ENCODE results near the gene STAC.
"Not testable (repeated sequence)": the region's sequence is repeated elsewhere in the genome, so short reads cannot be mapped to it uniquely, and the experiment has no call there.

The STAC gene

DNA sequence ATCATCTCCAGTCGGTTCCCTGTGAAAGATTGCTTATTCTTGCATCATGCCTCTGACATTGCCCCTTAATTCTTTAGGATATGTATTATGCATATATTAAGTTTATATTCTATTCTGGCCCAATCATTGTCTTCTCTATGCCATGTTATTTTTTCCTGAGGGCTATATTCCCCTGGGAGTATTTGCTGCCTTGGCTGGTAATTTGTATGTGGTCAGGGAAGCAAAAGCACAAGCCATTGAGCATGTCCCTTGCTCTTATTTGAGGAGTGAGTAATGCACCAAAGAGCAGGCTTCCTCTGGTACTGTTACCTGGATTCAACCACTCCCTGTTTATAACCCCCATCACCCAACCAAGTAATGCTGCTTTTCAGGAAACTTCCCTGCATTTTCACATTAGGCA lies 36.3 kb downstream of the STAC start:
- DNase-seq (ENCODE audit: low spot score), result no peak

DNA sequence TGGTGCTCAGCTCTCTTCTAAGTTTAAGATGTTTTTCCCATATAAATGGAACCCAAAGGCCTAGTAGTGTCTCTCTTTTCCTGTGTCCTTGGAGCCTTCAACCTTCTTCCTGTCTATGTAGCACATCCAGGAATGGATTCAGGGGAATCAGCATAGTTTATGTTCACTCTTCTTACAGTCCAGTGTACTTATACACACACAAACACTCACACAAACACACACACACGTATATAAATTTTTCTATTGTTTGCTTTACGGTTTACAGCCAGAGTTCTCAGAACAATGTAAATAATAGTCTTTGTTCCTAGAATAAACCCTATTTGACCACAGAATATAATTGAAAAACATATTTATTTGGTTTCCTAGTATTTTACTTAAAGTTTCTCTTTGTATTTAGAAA lies 36.9 kb downstream of the STAC start:
- no peak for DNase-seq (ENCODE audit: low spot score)

- no peak for DNase-seq (ENCODE audit: low spot score)
These were observed 38.0 kb downstream of the STAC start for GRCh38 chr3:36418296-36418695.

DNA sequence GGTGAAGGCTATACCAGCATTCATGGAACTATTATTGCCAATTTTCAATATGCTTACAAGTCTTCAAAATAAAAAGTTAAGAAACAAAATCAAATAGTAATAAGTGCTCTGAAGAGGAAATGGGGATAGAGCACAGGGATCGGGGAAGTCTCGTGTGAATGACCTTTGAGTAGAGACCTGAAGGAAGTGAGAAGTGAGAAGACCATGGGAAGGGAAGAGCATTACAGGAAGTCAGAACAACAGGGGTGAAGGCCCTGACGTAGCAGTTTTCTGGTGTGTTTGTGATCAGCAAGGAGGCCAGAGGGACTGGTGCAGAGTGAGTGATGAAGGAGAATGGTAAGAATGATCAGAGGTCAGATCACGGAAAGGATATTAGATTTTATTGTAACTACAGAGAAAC lies 48.1 kb downstream of the STAC start:
- no peak for DNase-seq (ENCODE audit: low spot score)

DNA sequence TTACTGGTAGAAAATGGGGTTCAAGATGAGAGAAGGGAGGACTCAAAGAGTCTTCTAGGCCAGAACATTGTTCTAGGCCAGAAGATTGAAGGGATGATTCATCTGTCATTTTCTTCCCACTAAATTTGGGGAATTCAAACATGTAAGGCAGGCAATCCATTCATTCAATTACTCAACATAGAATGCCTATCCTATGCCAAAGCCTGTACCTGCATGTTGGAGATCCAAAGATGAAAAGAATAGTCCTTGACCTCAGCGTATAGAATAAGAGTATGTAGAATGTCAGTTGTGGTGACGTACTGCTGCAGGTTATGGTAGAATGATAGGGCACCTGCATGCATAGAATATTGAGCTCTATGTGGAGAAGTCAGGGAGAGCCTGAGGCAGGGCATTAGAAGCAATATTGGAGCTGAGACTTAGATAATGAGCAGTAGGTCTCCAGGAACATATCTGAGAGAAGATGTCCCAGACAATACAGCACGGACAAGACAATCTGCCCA lies 49.7 kb downstream of the STAC start:
- DNase-seq (ENCODE audit: low spot score), result no peak

GRCh38 chr3:36433511-36433910 lies 53.2 kb downstream of the STAC start:
- no peak for DNase-seq (ENCODE audit: low spot score)

- no peak for DNase-seq (ENCODE audit: low spot score)
These were observed 54.6 kb downstream of the STAC start for GRCh38 chr3:36434687-36435426.

- DNase-seq (ENCODE audit: low spot score), result no peak
These were observed 62.9 kb downstream of the STAC start for GRCh38 chr3:36443028-36443686.

GRCh38 chr3:36444909-36445308 lies 64.6 kb downstream of the STAC start:
- no peak for DNase-seq (ENCODE audit: low spot score)

DNA sequence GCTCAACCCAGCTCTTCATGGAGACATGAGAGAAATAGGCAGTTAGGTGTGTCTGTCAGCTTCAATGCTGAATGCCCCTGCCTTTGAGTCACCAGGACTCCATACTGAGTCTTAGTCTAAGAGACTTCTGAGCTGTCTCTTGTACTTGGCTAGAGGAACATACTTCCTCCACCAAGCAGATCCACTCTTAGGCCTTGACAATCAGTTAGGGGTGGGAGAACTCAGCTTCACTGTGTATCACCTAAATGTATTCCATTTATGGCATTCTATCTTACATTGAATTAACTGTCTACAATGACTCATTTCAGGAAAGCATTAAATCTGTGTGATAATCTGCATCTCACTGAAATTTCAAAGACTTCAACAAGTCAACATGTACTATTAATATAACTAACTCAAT lies 66.0 kb downstream of the STAC start:
- no peak for DNase-seq (ENCODE audit: low spot score)

- DNase-seq (ENCODE audit: low spot score), result no peak
These were observed 66.8 kb downstream of the STAC start for GRCh38 chr3:36447061-36447460.

DNA sequence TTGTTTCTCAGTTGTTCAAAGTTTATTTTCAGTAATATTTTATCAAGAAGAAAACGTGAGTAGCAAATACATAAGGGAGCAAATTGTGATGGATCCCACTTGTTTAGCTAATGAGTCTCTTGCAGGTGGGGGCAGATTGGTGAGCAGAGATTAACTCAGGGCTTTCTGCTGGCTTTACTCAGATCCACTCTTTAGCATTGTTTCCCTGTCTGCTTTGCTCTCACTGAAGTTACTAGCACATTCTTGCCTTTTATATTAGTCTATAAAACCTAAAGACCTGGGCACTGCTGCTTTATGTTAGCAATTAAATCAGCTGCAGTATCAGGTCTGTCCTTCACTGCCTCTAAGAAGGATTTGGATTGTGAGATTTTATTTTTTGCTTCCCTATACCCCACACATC lies 71.5 kb downstream of the STAC start:
- DNase-seq (ENCODE audit: low spot score), result no peak

DNA sequence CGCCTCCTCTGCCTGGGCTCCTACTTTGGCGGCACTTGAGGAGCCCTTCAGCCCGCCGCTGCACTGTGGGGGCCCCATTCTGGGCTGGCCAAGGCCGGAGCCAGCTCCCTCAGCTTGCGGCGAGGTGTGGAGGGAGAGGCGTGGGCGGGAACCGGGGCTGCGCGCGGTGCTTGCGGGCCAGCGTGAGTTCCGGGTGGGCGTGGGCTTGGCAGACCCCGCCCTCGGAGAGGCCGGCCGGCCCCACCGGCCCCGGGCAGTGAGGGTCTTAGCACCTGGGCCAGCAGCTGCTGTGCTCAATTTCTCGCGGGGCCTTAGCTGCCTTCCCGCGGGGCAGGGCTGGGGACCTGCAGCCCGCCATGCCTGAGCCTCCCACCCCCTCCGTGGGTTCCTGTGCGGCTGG lies 72.9 kb downstream of the STAC start:
- not testable (repeated sequence) for DNase-seq (ENCODE audit: low spot score)

DNA sequence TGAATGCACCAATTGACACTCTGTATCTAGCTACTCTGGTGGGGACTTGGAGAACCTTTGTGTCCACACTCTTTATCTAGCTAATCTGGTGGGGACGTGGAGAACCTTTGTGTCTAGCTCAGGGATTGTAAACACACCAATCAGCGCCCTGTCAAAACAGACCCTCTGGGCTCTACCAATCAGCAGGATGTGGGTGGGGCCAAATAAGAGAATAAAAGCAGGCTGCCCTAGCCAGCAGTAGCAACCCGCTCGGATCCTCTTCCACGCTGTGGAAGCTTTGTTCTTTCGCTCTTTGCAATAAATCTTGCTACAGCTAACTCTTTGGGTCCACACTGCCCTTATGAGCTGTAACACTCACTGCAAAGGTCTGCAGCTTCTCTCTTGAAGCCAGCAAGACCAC lies 73.6 kb downstream of the STAC start:
- DNase-seq (ENCODE audit: low spot score), result not testable (repeated sequence)

DNA sequence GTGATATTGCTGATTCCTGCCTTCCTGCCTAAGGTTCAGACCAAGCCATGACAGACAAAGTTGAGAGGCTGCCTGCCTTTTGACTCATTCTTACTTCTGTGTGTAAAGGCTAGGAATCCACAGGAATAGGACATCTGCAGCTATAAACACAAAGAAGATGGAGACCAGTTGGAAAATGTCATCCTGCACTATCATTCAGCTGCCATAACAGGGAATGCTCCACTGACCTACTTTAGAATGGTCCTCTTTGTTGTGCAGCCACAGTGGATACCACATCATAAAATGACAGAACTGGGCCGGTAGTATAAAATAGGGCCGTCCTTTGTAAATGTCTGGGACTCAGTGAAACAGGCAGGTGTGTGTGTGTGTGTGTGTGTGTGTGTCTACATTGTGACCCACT lies 75.1 kb downstream of the STAC start:
- DNase-seq (ENCODE audit: low spot score), result no peak

DNA sequence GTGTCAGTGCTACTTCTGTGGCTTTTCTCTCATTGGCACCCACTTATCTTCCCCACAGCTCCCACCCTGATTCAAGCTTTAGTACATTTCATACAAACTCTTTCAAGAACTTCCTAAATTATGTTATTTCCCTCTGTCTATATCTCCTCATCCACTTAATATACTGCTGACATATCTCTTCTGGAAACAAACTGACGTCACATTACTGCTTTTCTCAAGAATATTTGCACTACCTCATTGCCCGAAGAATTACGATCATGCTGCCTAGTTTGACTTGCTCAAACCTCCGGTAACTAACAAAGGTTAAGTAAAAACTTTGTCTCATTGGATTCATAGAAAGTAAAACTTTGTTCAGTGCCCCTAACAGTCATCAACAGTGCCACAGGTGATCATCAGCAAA lies 76.5 kb downstream of the STAC start:
- no peak for DNase-seq (ENCODE audit: low spot score)

DNA sequence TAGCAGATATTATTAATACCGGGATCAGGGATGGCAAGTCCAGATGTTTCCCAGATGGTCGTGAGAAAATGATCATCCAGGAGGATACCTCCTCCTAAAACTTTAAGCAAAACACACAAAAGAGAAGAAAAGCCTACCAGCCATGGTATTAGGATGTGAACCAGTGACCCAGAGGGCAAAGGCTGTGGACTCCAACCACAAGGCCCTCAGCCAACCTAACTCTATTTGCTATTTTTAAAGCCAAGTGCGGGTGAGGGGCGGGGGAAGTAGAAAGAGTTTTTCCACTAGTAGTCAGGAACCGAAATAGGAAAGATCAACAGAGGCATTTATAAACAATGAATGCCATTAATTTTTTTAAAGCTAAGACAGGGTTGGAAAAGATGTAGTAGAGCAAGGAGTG lies 77.4 kb downstream of the STAC start:
- DNase-seq (ENCODE audit: low spot score), result no peak

GRCh38 chr3:36459177-36459576 lies 78.9 kb downstream of the STAC start:
- no peak for DNase-seq (ENCODE audit: low spot score)

DNA sequence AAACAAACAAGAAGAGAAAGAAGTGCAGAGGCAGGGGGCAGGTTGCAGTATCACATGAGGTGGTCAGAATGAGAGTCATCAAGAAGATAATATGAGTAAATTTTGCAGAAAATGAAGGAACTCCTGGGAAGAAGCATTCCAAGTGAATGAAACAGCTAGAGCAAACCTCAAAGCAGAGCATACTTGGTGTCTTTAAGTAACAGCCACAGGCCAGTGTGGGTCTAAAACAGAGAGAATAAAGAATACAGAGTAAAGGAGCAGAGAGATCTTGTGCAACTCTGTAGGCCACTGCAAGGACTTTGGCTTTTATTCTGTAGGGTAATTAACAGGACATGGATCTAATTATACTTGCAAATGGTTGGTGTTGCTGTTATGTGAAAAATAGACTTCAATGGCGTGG lies 81.3 kb downstream of the STAC start:
- DNase-seq (ENCODE audit: low spot score), result no peak

DNA sequence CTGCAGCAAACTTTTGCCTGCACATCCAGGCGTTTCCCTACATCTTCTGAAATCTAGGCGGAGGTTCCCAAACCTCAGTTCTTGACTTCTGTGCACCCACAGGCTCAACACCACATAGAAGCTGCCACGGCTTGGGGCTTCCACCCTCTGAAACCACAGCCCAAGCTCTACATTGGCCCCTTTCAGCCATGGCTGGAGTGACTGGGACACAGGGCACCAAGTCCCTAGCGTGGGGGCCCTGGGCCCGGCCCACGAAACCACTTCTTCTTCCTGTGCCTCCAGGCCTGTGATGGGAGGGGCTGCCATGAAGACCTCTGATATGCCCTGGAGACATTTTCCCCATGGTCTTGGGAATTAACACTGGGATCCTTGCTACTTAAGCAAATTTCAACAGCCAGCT lies 91.7 kb downstream of the STAC start:
- not testable (repeated sequence) for DNase-seq (ENCODE audit: low spot score)

DNA sequence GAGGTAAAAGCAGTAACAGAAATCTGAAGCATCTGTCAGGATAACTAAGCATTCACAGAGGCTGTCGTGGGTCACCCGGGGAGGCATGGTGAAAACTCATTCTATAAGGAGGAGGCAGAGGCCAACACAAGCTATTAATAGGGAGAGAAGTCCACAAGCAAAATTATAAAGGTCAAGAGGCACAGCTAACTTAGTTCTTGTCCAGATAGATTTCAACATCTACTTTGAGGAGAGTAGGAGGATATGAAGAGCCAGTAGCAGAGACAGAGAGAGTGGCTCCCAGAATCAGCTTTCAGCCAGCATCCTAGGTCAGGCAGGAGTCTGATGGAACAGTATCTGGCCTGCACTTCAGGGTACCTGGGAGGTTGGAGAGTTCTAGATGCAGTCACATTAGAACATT lies 95.3 kb downstream of the STAC start:
- DNase-seq (ENCODE audit: low spot score), result no peak

- no peak for DNase-seq (ENCODE audit: low spot score)
These were observed 96.1 kb downstream of the STAC start for GRCh38 chr3:36476286-36476942.

- no peak for DNase-seq (ENCODE audit: low spot score)
These were observed 97.4 kb downstream of the STAC start for GRCh38 chr3:36477655-36478054.
